ENCODE data around the gene ALX4. TPM values are rescaled to one million over a fixed set of nuclear protein-coding genes. Genes with fewer than 3 reads are reported as not detected.
A peak's percentile ranks its signal among the peaks of the same experiment; 100 is the strongest.

ALX4 gene
- total and polyA plus RNA-seq, 9 of the 15 experiments (the other 6 are each of a cell fraction or from before 2014, with no cell fraction given), result 0.07 to 1.2 (median 0.33) TPM

GRCh38 chr11:44309478-44310205 lies at the start of gene ALX4 (continued):
- TF ChIP-seq STAT6 (CRISPR knock-in tag; IDR thresholded peaks at IDR 0.05) (no peak), FOXK1 (CRISPR knock-in tag; IDR thresholded peaks at IDR 0.05; ENCODE audit: borderline replicate concordance) (peak; percentile 92), KDM5B (IDR thresholded peaks at IDR 0.05; ENCODE audit: insufficient replicate concordance, low read depth, low read length) (peak; percentile 64), CBFB (CRISPR knock-in tag; IDR thresholded peaks at IDR 0.05) (no peak), RFX5 (IDR thresholded peaks at IDR 0.05; ENCODE audit: low read depth, low read length) (no peak), ZNF512 (tag; IDR thresholded peaks at IDR 0.05) (no peak), FOXP4 (CRISPR knock-in tag; IDR thresholded peaks at IDR 0.05; ENCODE audit: borderline replicate concordance) (peak; percentile 91; the same call in 1 of the 2 replicates), MGA (IDR thresholded peaks at IDR 0.05) (peak; percentile 78)
